ENCODE results near the gene ABTB1.

DNA sequence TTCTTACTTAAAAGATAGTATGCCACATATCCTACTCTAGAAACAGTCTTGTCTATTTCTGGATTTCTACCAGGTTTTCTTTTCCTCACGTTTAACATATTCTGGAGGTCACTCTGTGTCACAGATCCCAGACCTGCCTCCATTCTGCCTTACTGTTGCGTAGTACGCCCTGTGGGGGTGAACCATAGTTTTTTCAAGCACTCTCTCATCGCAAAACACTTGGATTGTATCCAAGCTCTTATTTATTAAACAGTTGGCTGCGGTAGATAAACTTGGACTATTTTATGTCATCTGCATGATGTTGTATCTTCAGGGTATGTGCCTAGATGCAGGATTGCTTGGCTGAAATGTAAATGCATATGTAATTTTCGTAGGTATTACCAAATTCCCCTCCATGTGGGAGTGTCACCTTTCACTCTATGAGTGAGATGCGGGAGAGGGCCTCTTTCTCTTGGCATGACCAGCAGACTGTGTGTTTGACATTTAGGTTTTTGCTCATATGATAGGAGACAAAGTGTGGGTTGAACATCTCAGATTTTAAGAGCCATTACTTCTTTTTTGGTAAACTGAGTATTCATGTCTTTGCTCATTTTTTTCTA, 55.8 kb downstream of the ABTB1 start:
- TF ChIP-seq, protein P1, sequence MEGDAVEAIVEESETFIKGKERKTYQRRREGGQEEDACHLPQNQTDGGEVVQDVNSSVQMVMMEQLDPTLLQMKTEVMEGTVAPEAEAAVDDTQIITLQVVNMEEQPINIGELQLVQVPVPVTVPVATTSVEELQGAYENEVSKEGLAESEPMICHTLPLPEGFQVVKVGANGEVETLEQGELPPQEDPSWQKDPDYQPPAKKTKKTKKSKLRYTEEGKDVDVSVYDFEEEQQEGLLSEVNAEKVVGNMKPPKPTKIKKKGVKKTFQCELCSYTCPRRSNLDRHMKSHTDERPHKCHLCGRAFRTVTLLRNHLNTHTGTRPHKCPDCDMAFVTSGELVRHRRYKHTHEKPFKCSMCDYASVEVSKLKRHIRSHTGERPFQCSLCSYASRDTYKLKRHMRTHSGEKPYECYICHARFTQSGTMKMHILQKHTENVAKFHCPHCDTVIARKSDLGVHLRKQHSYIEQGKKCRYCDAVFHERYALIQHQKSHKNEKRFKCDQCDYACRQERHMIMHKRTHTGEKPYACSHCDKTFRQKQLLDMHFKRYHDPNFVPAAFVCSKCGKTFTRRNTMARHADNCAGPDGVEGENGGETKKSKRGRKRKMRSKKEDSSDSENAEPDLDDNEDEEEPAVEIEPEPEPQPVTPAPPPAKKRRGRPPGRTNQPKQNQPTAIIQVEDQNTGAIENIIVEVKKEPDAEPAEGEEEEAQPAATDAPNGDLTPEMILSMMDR (IDR thresholded peaks at IDR 0.05) = no peak
- TF ChIP-seq, protein P2, sequence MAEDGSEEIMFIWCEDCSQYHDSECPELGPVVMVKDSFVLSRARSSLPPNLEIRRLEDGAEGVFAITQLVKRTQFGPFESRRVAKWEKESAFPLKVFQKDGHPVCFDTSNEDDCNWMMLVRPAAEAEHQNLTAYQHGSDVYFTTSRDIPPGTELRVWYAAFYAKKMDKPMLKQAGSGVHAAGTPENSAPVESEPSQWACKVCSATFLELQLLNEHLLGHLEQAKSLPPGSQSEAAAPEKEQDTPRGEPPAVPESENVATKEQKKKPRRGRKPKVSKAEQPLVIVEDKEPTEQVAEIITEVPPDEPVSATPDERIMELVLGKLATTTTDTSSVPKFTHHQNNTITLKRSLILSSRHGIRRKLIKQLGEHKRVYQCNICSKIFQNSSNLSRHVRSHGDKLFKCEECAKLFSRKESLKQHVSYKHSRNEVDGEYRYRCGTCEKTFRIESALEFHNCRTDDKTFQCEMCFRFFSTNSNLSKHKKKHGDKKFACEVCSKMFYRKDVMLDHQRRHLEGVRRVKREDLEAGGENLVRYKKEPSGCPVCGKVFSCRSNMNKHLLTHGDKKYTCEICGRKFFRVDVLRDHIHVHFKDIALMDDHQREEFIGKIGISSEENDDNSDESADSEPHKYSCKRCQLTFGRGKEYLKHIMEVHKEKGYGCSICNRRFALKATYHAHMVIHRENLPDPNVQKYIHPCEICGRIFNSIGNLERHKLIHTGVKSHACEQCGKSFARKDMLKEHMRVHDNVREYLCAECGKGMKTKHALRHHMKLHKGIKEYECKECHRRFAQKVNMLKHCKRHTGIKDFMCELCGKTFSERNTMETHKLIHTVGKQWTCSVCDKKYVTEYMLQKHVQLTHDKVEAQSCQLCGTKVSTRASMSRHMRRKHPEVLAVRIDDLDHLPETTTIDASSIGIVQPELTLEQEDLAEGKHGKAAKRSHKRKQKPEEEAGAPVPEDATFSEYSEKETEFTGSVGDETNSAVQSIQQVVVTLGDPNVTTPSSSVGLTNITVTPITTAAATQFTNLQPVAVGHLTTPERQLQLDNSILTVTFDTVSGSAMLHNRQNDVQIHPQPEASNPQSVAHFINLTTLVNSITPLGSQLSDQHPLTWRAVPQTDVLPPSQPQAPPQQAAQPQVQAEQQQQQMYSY (CRISPR knock-in tag; IDR thresholded peaks at IDR 0.05) = no peak
- TF ChIP-seq TEAD4 (CRISPR knock-in tag; IDR thresholded peaks at IDR 0.05) (no peak), NR2C2 (CRISPR knock-in tag; IDR thresholded peaks at IDR 0.05) (no peak), SMAD3 (CRISPR knock-in tag; IDR thresholded peaks at IDR 0.05; ENCODE audit: borderline replicate concordance) (no peak), SP1 (CRISPR knock-in tag; conservative IDR thresholded peaks at IDR 0.05) (no peak), CREB1 (CRISPR knock-in tag; IDR thresholded peaks at IDR 0.05) (no peak)
- TF ChIP-seq, protein P3, sequence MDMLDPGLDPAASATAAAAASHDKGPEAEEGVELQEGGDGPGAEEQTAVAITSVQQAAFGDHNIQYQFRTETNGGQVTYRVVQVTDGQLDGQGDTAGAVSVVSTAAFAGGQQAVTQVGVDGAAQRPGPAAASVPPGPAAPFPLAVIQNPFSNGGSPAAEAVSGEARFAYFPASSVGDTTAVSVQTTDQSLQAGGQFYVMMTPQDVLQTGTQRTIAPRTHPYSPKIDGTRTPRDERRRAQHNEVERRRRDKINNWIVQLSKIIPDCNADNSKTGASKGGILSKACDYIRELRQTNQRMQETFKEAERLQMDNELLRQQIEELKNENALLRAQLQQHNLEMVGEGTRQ (CRISPR knock-in tag; IDR thresholded peaks at IDR 0.05) = no peak
- TF ChIP-seq, protein P4, sequence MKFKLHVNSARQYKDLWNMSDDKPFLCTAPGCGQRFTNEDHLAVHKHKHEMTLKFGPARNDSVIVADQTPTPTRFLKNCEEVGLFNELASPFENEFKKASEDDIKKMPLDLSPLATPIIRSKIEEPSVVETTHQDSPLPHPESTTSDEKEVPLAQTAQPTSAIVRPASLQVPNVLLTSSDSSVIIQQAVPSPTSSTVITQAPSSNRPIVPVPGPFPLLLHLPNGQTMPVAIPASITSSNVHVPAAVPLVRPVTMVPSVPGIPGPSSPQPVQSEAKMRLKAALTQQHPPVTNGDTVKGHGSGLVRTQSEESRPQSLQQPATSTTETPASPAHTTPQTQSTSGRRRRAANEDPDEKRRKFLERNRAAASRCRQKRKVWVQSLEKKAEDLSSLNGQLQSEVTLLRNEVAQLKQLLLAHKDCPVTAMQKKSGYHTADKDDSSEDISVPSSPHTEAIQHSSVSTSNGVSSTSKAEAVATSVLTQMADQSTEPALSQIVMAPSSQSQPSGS (CRISPR knock-in tag; IDR thresholded peaks at IDR 0.05; ENCODE audit: borderline replicate concordance, low read depth) = no peak
- TF ChIP-seq, protein P5, sequence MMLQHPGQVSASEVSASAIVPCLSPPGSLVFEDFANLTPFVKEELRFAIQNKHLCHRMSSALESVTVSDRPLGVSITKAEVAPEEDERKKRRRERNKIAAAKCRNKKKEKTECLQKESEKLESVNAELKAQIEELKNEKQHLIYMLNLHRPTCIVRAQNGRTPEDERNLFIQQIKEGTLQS (CRISPR knock-in tag; conservative IDR thresholded peaks at IDR 0.05) = no peak
- TF ChIP-seq, protein P6, sequence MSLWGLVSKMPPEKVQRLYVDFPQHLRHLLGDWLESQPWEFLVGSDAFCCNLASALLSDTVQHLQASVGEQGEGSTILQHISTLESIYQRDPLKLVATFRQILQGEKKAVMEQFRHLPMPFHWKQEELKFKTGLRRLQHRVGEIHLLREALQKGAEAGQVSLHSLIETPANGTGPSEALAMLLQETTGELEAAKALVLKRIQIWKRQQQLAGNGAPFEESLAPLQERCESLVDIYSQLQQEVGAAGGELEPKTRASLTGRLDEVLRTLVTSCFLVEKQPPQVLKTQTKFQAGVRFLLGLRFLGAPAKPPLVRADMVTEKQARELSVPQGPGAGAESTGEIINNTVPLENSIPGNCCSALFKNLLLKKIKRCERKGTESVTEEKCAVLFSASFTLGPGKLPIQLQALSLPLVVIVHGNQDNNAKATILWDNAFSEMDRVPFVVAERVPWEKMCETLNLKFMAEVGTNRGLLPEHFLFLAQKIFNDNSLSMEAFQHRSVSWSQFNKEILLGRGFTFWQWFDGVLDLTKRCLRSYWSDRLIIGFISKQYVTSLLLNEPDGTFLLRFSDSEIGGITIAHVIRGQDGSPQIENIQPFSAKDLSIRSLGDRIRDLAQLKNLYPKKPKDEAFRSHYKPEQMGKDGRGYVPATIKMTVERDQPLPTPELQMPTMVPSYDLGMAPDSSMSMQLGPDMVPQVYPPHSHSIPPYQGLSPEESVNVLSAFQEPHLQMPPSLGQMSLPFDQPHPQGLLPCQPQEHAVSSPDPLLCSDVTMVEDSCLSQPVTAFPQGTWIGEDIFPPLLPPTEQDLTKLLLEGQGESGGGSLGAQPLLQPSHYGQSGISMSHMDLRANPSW (CRISPR knock-in tag; conservative IDR thresholded peaks at IDR 0.05; ENCODE audit: low read depth) = no peak
- TF ChIP-seq, protein P7, sequence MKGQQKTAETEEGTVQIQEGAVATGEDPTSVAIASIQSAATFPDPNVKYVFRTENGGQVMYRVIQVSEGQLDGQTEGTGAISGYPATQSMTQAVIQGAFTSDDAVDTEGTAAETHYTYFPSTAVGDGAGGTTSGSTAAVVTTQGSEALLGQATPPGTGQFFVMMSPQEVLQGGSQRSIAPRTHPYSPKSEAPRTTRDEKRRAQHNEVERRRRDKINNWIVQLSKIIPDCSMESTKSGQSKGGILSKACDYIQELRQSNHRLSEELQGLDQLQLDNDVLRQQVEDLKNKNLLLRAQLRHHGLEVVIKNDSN (CRISPR knock-in tag; IDR thresholded peaks at IDR 0.05) = no peak
